Measurements from ENCODE around the gene C1QB. TPM values are rescaled to one million over a fixed set of nuclear protein-coding genes. Genes with fewer than 3 reads are reported as not detected.

The C1QB gene
- total RNA-seq, 4 donors from 2014 or later, result 14.5 to 71.5 (median 33.0) TPM

DNA sequence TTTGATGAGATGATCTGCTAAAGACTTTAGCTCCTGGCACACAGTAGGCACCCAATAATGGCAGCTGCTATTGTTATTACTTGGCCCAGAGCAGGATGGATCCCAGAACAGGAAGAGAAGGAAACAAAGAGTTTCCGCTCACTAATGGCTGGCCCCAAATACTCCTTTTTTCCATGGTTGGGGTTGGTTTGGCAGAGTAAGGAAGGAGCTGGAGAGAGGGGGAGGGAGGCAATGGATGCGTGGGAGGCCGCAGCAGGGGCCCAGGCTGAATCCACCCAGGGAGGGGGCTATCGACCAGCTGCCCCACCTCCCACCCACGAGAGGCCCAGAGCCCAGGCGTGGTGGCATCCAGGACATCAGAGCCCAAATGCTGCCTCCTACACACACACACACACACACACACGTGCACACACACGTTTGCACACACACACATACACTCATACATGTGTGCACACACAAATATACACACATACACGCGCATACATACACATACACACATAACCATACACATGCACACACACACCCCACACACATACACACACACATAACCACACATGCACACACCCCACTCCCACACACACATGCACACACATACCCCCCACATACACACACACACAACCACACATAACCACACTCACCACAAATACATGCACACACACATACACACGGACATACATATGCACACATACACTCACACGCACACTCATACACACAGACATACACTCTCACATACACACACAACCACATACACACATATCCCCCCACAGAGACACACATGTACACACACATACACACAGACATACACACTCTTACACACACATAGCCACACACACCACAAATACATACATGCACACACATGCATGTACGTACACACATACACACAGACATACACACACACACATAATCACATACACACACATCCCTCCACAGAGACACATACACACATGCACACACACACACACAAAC is 25.2 kb downstream of the C1QB start:
- Histone ChIP-seq H3K4me3 (no peak overlapping the region), H3K36me3 (no peaks in the 10 kb centered on the region), H3K4me1 (no peaks in the 10 kb centered on the region), H3K27me3 (peaks cover 36% of the 10 kb centered on the region), H3K27ac (no peak overlapping the region), H3K9me3 (no peaks in the 10 kb centered on the region)
- 72% methylated on average over 11 of the region's 13 CpGs for WGBS
- TF ChIP-seq EP300 (IDR thresholded peaks at IDR 0.05) (no peak), CTCF (IDR thresholded peaks at IDR 0.05) (no peak), POLR2AphosphoS5 (IDR thresholded peaks at IDR 0.05) (no peak), POLR2A (IDR thresholded peaks at IDR 0.05) (no peak)
- no peak for DNase-seq (ENCODE audit: low spot score in 2 of 2)

DNA sequence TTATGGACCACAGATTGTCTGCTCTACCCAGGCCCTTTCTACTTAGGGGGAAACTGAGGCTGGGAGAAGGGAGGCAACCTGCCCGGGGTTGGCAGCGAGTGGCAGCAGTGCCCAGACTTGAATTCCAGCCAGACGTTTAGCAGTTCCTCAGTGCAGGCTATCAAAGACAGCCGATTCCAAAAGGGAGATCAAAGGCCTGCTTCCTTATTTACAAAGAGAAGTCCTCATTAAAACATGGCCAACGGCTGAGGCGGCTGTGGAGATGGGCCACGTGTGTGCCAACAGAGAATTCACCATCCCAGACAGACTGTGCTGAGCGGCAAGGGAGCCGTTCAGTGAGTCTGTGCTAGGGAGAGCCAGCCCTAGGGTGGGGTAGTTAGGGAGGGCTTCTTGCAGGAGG is 27.7 kb downstream of the C1QB start:
- 52% methylated on average over 9 of the region's 9 CpGs for WGBS
- Histone ChIP-seq H3K4me1 (no peaks in the 10 kb centered on the region), H3K36me3 (no peaks in the 10 kb centered on the region), H3K9me3 (no peaks in the 10 kb centered on the region), H3K4me3 (no peak overlapping the region), H3K27ac (no peak overlapping the region), H3K27me3 (peaks cover 23% of the 10 kb centered on the region)
- TF ChIP-seq POLR2AphosphoS5 (IDR thresholded peaks at IDR 0.05) (no peak), EP300 (IDR thresholded peaks at IDR 0.05) (no peak), POLR2A (IDR thresholded peaks at IDR 0.05) (no peak), CTCF (IDR thresholded peaks at IDR 0.05) (no peak)
- DNase-seq (ENCODE audit: low spot score in 2 of 2), result no peak

DNA sequence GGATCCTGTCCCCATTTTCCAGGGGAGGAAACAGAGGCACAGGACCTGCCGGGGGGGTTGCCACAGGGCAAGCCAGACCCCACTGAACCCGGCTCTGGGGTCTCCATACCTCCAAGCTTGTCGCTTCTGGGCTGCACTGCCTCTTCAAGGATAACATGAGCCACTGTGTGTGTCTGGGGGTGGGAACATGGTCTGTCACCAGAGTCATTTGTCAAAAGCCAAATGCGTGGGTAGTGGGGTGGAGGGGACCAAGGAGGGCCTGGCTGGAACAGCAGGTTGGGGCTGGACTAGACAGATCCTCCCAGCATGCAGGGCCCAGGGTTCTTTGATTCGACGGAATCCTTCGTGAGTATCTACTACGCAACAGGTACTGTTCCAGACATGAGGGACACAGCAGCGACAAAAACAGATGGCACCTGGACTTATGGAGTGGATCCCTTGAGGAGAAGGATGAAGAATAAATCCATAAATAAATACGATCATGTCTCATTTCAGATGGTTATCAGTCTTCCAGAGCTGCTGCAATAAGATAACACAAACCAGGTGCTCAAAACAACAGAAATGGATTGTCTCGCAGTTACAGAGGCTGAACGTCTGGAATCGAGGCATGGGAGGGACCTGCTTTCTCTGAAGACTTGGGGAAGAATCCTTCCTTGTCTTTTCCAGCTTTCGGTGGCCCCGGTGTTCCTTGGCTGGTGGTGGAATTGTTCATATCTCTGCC is 28.7 kb downstream of the C1QB start:
- H3K36me3 ChIP-seq, result no peaks in the 10 kb centered on the region
- H3K4me3 ChIP-seq, result no peak overlapping the region
- no peak overlapping the region for H3K27ac ChIP-seq
- no peak for DNase-seq (ENCODE audit: low spot score in 2 of 2)
- H3K9me3 ChIP-seq, result no peaks in the 10 kb centered on the region
- H3K27me3 ChIP-seq, result peaks cover 20% of the 10 kb centered on the region
- TF ChIP-seq EP300 (IDR thresholded peaks at IDR 0.05) (no peak), POLR2A (IDR thresholded peaks at IDR 0.05) (no peak), CTCF (IDR thresholded peaks at IDR 0.05) (no peak), POLR2AphosphoS5 (IDR thresholded peaks at IDR 0.05) (no peak)
- H3K4me1 ChIP-seq, result no peaks in the 10 kb centered on the region
- WGBS, result 62% methylated on average over 14 of the region's 15 CpGs

GRCh38 chr1:22683547-22683946 is 30.5 kb downstream of the C1QB start:
- no peaks in the 10 kb centered on the region for H3K36me3 ChIP-seq
- H3K27ac ChIP-seq, result no peak overlapping the region
- no peak for DNase-seq (ENCODE audit: low spot score in 2 of 2)
- no peak for TF ChIP-seq CTCF (IDR thresholded peaks at IDR 0.05)
- TF ChIP-seq EP300 (IDR thresholded peaks at IDR 0.05), result no peak
- no peak for TF ChIP-seq POLR2AphosphoS5 (IDR thresholded peaks at IDR 0.05)
- TF ChIP-seq POLR2A (IDR thresholded peaks at IDR 0.05), result no peak
- peaks cover 18% of the 10 kb centered on the region for H3K27me3 ChIP-seq
- H3K4me1 ChIP-seq, result no peaks in the 10 kb centered on the region
- WGBS, result 65% methylated on average over 1 of the region's 1 CpG
- no peaks in the 10 kb centered on the region for H3K9me3 ChIP-seq
- no peak overlapping the region for H3K4me3 ChIP-seq

GRCh38 chr1:22685591-22686059 is 32.6 kb downstream of the C1QB start:
- Histone ChIP-seq H3K27ac (no peak overlapping the region), H3K9me3 (no peaks in the 10 kb centered on the region), H3K36me3 (no peaks in the 10 kb centered on the region), H3K4me1 (no peaks in the 10 kb centered on the region), H3K4me3 (no peak overlapping the region), H3K27me3 (peaks cover 18% of the 10 kb centered on the region)
- TF ChIP-seq EP300 (IDR thresholded peaks at IDR 0.05), result no peak
- TF ChIP-seq CTCF (IDR thresholded peaks at IDR 0.05), result no peak
- TF ChIP-seq POLR2AphosphoS5 (IDR thresholded peaks at IDR 0.05), result no peak
- no peak for TF ChIP-seq POLR2A (IDR thresholded peaks at IDR 0.05)
- DNase-seq (ENCODE audit: low spot score in 2 of 2), result no peak
- 42% methylated on average over 10 of the region's 10 CpGs for WGBS
